ENCODE data around the gene SNRNP27.
"Not testable (repeated sequence)": the region's sequence is repeated elsewhere in the genome, so short reads cannot be mapped to it uniquely, and the experiment has no call there.

Gene SNRNP27

DNA sequence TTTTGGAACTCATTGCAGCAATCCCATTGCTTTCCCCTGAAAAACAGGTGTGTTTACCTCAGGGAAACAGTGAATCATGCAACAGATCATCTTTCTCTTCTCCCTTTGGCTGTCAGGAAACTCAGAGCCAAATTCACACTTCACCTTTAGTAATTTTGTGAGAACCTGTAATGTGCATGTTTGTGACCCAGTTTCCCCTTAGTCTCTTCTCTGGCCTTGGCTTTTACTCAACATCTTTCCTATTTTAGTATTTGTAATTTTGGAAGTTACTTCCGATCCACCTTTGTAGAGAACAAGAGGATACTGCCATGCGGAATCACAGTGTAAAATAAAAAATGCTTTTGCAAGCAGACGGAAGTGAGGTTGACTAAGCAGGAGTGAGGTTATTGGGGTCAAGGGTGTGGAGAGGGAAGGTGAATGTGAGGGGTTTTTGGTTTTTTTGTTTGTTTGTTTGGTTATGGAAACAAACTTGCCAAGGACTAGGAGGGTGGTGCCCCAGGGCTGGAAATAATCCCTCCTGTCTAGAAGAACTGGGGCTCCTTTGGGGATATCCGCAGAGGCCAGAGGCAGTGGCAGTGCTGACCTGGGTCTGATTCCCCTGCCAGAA lies 53.7 kb downstream of the SNRNP27 start:
- peak in 3 of 4 experiments; percentile 5 to 40 (median 37) for DNase-seq

GRCh38 chr2:69948032-69948962 lies 54.5 kb downstream of the SNRNP27 start:
- DNase-seq = no peak

DNA sequence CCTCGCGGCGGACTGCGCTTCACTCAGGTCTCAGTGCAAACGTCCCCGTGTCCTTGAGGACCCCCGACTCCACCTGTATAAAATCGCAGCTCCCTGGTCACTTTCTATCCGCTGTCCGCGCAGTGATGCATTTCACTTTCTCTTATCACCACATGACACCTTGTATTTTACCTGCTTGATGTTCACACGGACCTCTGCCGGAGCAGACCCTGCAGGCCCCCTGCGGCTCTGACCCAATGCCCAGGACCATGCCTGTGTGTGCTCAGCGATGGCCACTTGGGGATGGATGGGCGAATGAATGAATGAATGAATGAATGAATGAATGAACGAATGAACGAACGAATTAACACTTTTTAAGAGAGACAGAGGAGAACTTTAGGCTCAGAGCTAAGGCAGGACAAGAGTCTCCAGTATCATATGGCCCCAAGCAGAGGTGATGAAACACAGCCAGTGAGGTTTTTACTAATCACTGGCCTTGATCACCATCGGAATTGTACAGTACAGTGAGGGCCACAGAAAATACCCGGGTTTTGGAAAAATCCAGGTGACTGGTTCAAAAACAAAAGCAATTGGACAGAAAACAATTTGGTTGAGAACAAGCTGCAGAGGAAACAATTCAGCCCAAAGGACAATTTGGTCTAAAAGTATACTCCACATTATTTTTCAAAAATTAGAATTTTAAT lies 55.3 kb downstream of the SNRNP27 start:
- no peak for DNase-seq

- DNase-seq = no peak
These were observed 56.5 kb downstream of the SNRNP27 start for GRCh38 chr2:69950241-69950640.

DNA sequence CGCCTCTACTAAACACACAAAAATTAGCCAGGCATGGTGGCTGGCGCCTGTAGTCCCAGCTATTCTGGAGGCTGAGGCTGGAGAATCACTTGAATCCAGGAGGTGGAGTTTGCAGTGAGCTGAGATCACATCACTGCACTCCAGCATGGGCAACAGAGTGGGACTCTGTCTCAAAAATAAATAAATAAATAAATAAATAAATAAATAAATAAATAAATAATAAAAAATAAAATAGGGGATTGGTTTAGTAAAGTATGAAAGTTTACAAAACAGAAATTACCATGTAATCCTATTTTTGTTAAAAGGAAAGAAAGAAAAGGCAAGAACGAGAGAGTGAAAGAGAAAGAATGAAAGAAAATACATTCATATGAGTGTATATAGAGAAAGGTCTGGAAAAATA lies 56.9 kb downstream of the SNRNP27 start:
- DNase-seq = not testable (repeated sequence)

GRCh38 chr2:69952336-69953115 lies 58.8 kb downstream of the SNRNP27 start:
- peak in 3 of 4 experiments; percentile 30 to 44 (median 41) for DNase-seq

DNA sequence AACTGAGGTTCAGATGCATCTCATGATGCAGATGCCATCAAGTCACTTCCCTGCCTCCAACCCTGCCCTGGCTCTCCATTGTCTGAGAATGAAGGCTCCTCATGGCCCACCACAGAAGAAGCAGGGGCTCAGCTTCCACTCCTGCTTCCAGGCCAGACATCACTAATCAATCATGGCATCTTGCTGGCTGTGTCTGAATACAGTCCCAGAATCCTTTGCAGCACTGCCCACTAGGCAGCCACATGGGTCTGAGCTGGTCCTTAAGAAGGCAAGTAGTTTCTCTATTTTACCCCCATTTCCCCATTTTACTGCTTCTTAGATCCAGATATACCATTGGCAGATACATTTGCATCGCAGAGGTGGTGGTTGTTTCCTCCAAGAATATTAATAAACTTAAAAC lies 60.3 kb downstream of the SNRNP27 start:
- peak in 3 of 4 experiments; percentile 45 to 47 (median 45) for DNase-seq

All from suppressor macrophage (primary cell).